ENCODE measurements around the gene OSBPL10.

OSBPL10 gene

DNA sequence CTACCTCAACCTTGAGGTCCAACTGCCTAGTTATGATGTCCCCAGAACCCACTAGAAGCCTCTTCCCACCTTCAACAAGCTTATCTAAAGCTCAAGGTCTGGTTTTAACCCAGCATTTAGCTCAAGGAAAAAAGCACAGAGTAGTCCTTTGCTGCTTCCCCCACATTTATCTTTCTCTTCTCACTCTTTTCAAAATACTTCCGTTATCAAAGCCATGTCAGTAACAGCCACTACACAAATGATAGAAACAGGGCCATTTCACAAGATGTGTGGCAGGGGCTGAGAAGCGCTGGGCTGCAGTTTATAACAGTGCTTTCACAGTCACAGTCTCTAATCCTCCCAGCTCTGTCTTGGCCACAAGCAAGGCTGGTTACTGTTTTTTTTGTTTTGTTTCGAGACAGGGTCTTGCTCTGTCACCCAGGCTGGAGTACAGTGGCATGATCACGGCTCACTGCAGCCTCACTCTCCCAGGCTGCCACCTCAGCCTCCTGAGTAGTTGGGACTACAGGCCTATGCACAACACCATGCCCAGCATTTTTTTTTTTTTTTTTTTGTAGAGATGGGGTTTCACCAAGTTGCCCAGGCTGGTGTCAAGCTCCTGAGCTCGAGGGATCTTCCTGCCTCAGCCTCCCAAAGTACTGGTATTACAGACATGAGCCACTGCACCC lies 218.8 kb downstream of the OSBPL10 start:
- DNase-seq: no peak

DNA sequence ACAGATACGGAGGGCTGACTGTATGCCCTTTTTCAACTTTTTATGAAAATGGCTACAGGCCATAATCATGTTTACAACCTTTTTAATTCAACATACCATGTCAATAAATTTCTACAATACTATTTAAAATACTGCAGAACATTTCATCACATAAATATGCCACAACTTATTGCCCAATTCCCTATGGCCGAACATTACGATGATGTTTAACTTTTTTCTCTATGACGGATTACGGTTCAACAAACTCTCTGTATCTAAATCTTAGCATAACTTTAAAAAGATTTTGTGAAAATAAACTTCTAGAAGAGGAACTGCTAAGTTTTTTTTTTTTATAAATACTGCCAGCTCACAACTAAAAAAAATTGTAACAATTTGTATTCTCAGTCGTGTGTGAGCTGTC lies 220.4 kb downstream of the OSBPL10 start:
- no peak for DNase-seq

DNA sequence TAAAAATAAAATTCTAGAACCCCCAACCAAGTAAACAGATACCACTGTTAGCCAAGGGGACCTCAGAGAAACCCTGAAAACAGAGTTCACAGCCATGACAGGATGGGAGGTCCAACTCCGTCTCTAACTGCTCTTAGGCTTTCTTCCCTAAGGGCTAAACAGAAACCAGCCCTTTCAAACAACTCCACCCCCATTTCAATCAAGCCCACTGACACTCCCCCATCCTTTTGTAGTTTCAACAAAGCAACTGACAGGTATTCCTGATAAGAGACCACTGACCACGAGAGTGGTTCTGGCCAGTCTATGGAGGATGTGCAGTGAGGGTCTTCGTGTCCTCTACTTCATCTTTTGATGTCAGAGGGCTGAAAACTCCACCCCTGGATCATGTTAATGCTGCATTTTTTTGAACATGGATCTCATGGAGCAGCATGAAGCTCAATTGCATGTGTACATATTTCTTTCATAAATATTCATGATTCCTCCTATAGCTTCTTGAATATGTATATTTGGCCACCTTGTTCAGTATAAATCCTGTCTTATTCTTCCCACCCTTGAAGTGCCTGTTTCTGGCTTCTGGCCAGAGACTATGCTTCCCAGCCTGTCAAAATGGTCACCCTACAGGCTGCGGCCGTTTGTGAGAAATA lies 222.6 kb downstream of the OSBPL10 start:
- no peak for DNase-seq

DNA sequence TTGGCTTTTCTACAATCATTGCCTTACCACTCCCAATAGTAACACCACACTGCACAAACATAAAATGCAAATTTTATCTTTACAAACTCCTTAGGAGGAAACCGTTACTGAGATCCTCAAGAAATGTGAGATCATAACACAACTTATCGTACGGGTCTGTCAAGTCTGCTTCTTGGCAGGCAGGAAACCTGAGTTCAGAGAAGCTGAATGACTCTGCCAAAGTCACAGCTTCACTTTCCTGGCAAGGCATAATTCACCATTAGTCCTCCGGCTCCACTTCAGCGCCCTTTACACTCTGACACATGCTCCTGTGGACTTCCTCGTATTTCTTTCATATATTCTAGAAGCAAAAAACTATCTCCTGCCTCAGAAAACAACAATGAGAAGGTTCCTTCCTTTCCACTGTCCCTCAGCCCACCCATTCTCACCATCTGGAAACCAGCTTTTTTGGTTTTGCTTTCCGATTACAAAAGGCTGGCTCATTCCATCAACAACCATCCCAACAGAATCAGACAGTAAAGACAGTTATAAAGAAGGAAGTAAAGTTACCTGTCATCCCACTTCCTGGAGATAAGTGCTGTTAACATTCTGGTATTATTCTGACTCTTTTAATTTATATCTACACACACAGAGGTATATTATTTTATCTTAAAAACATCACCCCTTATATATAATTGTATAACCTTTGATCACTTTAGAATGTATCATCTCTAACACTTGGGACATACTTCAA lies 225.0 kb downstream of the OSBPL10 start:
- DNase-seq: no peak

DNA sequence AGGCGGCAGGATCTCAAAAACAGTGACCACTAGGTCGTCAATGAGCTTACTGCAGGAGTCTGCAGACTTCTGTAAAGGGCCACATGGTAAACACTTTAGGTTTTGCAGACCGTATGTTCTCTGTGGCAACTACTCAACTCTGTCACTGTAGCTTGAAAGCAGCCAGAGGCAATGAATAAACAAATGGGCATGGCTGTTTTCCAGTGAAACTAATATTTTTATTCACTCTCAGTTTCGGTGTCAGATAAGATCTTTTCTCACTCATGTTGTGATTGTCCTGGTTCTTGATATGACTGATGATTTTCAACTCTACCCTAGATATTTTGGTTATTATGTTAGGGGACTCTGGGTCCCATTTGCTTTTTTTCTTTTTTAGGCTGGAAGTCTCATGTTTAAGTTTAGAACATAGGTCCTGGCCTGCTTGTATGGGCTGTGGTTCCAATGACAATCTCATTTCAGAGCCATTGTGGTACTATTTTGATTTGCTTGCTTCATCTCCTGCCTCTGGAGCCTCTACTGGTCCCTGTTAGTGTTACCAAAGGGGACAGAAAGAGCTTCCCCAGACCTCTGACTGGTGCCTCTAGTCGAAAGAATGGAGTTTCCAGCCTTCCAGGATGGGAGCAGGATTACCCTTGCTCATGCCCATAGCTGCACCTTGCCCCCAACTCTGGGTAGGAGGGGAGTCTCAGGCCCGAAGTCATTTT lies 226.3 kb downstream of the OSBPL10 start:
- DNase-seq: no peak

DNA sequence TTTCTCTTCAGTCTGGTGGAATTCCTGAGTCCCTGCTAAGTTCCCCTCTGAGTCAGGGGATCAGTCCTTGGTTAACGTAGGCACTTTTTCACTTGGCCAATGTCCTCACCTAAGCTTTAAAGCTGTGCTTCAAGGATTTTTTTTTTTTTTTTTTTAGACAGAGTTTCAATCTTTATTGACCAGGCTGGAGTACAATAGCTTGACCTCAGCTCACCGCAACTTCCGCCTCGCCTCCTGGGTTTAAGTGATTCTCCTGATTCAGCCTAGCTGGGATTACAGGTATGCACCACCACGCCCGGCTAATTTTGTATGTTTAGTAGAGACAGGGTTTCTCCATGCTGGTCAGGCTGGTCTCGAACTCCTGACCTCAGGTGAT lies 228.0 kb downstream of the OSBPL10 start:
- DNase-seq: no peak

DNA sequence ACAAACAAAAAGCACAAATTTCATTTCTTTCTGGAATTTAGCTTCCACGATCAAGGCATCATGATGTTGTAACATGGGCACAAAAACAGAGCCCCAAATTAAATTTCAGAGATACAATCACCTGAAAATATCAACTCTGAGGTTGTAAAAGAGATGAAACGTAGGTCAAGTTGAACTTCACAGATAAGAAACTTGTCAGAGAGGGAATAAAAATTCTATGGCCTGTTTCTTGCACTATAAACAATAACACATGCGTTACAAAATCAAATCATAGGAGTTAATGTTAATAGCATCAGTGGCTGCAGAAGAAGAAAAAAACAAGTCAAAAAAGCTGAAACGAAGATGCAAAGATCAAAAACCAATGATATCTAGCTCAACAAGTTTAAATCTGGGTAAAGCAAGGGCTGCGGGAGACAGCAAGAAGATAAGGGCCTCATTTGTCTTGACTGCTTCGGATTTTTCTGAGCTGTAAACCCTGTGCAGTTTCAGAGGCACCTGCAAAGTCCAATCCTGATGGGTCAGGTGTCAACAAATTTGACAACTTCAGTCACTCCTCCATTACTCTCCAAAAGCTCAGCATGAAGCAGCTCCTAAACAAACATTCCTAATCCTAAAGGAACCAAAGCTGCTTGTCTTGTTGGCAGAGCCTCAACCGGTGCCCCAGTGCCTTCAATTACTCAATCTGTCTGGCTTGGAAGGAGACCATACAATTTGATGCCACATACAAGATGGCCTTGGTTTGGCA lies 228.6 kb downstream of the OSBPL10 start:
- DNase-seq: no peak

DNA sequence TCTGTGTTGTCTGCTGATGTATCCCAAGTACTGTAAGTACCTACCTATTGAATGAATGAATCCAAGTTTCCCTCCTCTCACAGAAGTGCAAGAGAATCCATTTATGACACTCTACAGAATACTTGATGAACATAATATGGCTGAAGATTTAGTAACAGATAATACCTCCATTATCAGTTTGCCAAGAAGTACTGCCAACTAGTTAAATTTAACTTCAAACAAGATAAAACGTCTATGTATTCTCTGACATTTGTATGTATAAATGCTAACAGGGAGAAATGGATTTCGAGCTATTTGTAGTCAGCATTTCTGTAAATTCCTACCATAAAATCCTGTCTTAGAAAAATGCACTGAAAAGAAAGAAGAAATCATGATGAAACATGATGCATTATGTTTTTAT lies 230.7 kb downstream of the OSBPL10 start:
- DNase-seq: no peak

DNA sequence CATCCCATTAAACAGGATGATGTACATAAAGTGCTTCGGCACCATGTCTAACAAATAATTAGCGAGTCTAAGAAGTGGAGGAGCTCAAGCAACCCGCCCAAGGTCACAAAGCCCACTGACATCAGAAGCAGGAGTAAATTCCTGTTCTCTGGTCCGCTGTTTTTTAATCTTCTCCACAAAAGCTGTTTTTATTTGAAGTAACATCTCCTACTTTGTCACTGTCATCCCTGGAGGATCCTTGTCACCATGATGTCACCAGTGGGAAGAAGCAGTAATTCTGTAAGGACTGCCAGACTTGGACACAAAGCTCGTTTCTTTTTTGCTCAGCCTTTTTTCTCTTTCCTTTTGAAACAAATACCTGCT lies 232.1 kb downstream of the OSBPL10 start:
- DNase-seq: no peak

DNA sequence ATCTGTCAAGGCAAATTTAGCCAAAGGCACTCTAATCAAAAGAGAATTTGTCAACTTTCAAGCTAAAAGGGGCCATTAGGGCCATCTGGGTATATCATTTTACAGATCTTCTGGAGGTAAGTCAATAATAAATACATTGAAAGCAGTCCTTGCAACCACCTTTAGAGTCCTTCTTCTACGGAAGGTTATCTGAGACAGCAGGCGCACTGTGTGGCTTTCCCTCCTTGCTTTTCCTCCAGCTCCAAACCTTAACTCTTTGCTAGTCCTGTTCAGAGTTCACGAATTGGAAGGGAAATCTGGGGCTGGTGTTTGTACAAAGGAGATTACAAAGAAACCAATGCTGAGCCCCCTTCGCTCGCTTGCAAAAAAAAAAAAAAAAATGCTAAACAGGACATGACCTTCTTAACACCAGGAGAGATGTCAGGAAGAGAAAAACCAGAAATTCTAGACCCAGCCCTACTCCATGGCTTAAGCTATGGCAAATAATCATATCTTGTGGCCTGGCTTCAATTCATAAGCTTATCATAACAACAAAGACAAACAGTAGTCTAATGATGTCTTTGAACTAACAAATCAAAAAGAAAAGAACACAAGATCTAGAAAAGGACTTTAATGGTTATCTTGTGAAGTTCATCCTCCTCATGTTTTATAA lies 232.7 kb downstream of the OSBPL10 start:
- no peak for DNase-seq

DNA sequence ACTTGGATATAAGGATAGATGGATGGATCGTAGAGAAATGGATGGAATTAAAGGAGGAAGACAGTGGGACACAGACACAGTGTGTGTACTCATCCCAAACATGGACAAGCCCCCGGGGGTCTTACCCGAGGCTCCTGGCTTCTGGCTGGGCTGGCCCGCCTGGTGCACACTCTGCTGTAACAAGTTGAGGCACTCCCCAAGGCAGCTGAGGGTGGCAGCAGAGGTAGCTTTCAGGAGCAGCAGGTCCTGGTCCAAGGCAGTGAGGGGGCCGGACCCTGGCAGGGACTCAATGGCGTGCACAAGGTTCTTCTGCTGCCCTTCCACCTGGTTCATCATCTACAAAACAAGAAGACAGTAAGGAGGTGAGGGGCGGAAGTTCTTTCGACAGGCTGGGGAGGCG lies 233.3 kb downstream of the OSBPL10 start:
- no peak for DNase-seq

DNA sequence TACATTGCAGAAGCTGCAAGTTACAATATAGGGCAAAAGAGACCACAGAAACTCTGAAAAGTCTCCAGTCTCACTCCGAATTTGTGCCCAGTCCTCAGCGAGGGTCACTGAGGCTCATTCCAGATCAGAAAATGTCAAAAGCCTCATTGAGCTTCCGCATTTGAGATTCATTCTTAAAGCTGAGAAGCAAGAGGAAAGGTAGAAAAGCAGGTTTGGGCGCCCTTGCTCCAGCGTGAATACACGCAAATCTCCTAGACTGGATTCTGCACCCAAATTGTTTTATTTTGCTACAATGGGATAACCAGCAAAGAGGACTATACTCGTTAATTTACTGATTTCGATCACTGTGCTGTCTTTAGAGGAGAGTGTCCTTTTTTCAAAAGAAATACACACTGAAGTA lies 236.1 kb downstream of the OSBPL10 start:
- no peak for DNase-seq

DNA sequence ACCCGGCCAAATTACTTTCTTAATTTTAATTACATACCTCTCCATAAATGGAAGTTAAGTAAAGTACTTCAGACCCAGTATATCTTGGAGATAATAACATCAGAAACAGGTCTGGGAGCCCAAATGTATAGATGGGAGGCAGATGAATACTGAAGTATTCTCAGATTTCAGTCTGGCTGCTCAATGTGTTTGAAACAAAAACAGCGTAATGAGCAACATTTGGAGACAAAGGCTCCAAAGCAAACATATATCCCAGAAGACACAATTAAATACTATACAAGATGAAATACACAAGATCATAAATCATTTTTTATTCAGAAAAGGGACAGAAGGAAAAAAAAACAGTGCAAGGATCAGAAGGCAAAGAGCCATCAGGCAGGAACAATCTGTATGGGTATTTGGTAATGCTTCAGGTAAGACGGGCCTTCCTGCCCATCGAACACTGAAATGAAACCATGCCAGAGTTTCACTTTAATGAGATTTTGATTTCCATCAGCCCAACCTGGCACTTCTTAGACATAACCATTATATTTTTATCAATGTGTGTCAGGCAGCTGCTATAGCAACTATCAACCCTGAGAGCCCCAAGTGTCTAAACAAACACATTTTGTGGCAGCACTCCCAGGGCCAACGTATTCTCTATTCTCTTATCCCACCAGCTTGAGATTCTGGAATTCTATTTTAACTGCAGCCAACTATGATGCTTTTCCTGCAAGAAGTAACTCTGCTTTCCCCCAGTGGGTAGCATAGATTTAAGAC lies 237.6 kb downstream of the OSBPL10 start:
- no peak for DNase-seq

DNA sequence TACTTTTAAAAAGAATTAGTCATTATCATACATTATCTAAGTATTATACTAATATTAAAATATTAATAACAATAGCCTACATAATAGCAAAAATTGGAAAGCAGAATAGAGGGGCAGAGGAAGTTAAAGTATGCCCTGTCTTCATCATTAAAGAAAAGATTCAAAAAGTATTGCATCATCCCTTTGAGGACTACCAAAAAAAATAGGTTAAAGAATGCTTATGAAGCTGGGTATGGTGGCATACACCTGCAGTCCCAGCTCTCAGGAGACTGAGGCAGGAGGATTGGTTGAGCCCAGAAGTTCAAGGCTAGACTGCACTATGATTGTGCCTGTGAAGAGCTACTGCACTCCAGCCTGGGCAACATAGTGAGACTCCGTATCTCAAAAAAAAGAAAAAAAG lies 240.7 kb downstream of the OSBPL10 start:
- no peak for DNase-seq

DNA sequence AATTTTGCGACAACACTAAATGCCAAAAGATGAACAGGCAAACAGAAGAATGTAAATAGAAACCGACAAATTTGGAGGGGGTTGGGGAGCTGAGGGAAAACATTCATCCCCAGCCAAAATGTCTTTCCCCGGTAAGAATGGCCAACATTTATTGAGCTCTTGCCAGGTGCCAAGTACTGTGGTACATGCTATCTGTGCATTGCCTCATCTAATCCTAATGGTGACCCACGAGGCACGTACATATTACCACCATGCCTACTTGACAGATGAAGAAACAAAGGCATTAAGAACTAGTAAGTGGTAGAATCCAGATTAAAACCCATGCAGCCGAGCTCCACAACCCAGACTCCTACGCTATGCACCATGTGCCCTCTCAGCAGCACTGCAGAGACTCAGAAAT lies 242.7 kb downstream of the OSBPL10 start:
- no peak for DNase-seq

DNA sequence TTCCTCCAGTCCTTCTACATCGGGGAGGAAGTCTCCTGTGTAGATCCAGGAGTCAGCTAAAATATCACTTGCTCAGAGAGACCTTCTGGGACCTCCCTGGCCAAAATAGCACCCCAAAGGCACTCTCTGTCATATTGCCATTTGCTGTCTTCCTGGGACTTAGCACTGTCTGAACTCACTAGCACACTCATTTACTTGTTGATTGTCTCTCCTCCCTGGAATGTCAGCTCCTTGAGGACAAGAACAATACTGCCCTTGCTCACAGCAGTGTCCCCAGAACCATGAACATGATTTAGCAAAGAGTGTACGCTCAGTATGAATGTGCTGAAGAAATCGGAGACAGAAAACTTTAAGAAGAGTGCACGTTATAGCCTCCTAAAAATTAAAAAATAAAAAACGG lies 245.4 kb downstream of the OSBPL10 start:
- DNase-seq: no peak

DNA sequence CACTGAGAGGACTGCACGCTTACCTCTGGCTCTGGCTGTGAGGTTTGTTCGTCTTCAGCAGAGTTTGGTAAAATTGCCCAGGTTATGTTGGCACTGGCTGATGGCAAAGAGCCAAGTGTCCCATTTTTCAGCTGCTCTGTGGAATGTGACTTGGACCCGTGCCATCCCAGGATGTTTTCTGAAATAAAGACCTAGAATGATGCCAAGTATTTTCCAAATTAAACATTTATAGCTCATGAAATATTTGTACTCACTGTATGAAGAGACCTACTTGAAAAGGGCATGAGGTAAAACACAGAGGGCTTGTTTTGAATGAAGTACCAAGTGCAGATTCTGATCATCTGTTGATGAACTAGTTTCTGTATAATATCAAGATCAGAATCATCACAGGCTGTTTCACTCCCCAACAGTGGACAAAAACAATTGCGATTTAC lies 247.8 kb downstream of the OSBPL10 start:
- DNase-seq: no peak

DNA sequence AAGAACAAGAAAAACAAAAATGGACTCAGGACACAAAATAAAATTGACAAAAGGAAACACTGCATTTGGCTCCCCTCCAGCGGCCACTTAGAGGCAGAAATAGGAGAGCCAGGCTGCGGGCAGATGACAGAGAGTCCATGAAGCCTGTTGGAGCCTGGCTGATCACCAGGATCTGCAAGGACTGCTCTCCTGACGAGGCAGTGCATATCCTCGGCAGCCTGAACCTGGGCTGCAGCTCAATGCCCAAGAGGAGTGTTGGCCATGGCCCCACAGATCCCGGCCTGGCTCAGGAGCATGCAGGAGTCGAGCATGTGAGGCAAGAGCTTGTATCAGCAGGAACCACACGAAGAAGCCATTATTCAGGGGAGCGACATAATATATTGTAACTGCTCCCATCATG lies 248.5 kb downstream of the OSBPL10 start:
- no peak for DNase-seq

DNA sequence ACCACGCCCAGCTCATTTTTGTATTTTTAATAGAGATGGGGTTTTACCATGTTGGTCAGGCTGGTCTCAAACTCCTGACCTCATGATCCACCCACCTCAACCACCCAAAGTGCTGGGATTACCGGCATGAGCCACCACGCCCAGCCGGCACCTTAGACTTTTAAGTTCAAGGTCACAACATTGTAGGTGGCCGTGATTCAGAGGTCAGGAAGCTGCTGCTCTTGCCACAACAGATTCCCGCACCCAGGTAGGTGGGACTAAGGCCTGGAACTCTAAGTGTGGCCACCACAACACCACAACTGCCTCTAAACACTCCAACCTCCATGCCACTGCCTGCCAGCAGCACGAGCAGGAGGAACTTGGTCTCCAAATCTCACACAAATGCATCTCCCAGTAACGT lies 251.5 kb downstream of the OSBPL10 start:
- DNase-seq: no peak

DNA sequence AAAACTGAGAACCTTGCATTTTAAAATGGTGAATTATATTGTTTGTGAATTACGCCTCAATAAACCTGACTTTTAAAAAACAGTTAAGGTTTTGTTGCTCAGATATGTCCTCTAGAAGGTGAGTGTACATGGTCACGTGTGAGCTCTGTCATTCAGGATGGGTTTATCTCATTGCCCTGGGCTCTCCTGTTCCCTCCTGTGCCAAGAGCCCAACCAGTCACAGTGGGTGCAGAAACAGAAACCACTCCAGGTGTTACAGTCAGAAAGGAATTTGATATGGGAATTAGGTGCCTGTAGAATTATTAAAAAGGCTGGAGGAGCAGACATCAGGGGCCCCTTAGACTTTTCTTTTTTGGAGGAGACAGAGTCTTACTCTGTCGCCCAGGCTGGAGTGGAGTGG lies 252.0 kb downstream of the OSBPL10 start:
- DNase-seq: no peak

DNA sequence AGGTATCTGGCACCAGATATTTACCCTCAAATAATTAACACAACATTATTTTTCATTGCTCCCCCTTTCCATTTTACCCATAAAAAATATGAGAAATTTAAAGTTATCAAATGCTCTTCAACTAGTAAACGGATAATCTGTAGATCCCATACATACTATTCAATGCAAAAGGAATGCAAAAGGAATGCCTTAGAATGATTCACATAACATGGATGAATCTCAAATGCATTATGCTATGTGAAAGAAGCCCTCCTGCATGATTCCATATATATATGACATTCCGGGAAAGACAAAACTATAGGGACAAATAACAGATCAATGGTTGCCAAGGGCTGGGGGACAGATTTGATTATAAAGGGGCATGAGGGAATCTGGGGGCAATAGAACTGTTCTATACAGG lies 252.7 kb downstream of the OSBPL10 start:
- no peak for DNase-seq

DNA sequence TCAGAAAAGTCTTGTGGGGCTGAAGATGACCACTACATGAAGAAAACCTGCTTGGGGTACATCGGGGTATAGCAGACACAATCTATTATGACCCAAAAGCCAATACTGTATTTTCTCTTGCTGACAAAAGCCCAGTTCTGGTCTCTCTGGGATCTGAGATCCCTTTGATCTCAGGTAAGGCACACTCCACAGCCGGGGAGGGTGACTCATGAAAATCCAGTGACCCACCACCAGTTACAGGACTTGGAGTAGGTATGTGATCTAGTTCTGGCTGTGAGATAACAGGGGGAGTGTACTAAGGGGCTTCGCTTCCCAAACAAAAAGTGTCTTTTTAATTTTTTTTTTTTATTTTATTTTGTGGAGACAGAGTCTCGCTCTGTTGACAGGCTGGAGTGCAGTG lies 255.1 kb downstream of the OSBPL10 start:
- DNase-seq: no peak
